ENCODE data around the gene STRN3. TPM values are rescaled to one million over a fixed set of nuclear protein-coding genes. Genes with fewer than 3 reads are reported as not detected.

STRN3 gene
- 49.5 and 52.1 TPM in 2 replicates for total RNA-seq (2021)
- long read RNA-seq, partial matches to known transcripts, result 1 of 3 reads
- long read RNA-seq, other reads (novel, unspliced or antisense), result 2 of 3 reads

- peak within 1 kb of the TSS; percentile 99 for H3K18ac ChIP-seq (ENCODE audit: insufficient read length, low read depth, low read length)
- TF ChIP-seq CTCF (conservative IDR thresholded peaks at IDR 0.05), result no peak
- Mint-ChIP-seq H3K36me3 (ENCODE audit: insufficient read depth in 1 of 3, low read depth in 3 of 3) (peaks cover 9 to 15% (median 10%) of the 10 kb centered on the region in 3 experiments; a peak in 6 of 7 replicates), H3K27ac (peak within 1 kb of the TSS; percentile 93 to 99 (median 97)), H3K4me1 (peaks cover 21 to 41% of the 10 kb centered on the region in 2 experiments), H3K27me3 (ENCODE audit: low read depth) (no peaks in the 10 kb centered on the region), H3K9me3 (no peaks in the 10 kb centered on the region; a peak in 1 of 5 replicates), H3K4me3 (peak within 1 kb of the TSS; percentile 74 to 91)
- H4K91ac ChIP-seq (ENCODE audit: insufficient read length, low read depth, low read length), result peak within 1 kb of the TSS; percentile 22
- H3K56ac ChIP-seq (ENCODE audit: insufficient read length, low read depth, low read length), result no peak within 1 kb of the TSS
- peak within 1 kb of the TSS; percentile 76 for H2BK5ac ChIP-seq (ENCODE audit: insufficient read length, low read length)
- no peak within 1 kb of the TSS for H2BK15ac ChIP-seq (ENCODE audit: low read depth, low read length)
- no peaks in the 10 kb centered on the region for H3K4me1 ChIP-seq (ENCODE audit: insufficient read depth, low read length)
- H3T11ph ChIP-seq (ENCODE audit: low read length), result no peak within 1 kb of the TSS
- H3K23ac ChIP-seq (ENCODE audit: insufficient read length, low read depth, low read length), result no peak within 1 kb of the TSS
- H4K5ac ChIP-seq (ENCODE audit: insufficient read length, low read depth, low read length), result peak within 1 kb of the TSS; percentile 39
- H3K14ac ChIP-seq (ENCODE audit: insufficient read depth, low read length), result peak within 1 kb of the TSS; percentile 99
- DNase-seq, result no peak
- H3K9me3 ChIP-seq (ENCODE audit: control insufficient read depth, low read depth, low read length), result no peaks in the 10 kb centered on the region
- H3K4ac ChIP-seq (ENCODE audit: low read depth, low read length), result no peak within 1 kb of the TSS; the same call in 1 of the 2 replicates
- H3K9ac ChIP-seq (ENCODE audit: extremely low read depth, insufficient read length, low read length), result peak within 1 kb of the TSS; percentile 93
- no CpG with 5 or more reads among the region's 31 CpGs for WGBS (ENCODE audit: extremely low coverage, insufficient read length, low lambda C conversion rate)
- H4K20me1 ChIP-seq (ENCODE audit: control insufficient read depth, insufficient read depth, insufficient read length), result no peaks in the 10 kb centered on the region
- H2AFZ ChIP-seq (ENCODE audit: low read length), result peak within 1 kb of the TSS; percentile 84
- H2AK5ac ChIP-seq (ENCODE audit: insufficient read length, low read length), result no peak within 1 kb of the TSS
- H2BK20ac ChIP-seq (ENCODE audit: low read depth, low read length, poor library complexity, severe bottlenecking), result no peak within 1 kb of the TSS
- peaks cover 12% of the 10 kb centered on the region for H3K23me2 ChIP-seq (ENCODE audit: insufficient read length, low read depth, low read length, poor library complexity, severe bottlenecking)
- H3K4me2 ChIP-seq (ENCODE audit: insufficient read depth, insufficient read length, low read length), result peak within 1 kb of the TSS; percentile 94
- no peak within 1 kb of the TSS for H2BK120ac ChIP-seq (ENCODE audit: low read depth, low read length, poor library complexity, severe bottlenecking)
- H3K79me1 ChIP-seq (ENCODE audit: insufficient read depth, low read depth, low read length, poor library complexity, severe bottlenecking), result peaks cover 6% of the 10 kb centered on the region
- H3K79me2 ChIP-seq (ENCODE audit: insufficient read depth, low read length), result peaks cover 17% of the 10 kb centered on the region; the same call in 1 of the 2 replicates
- H3K27me3 ChIP-seq (ENCODE audit: insufficient read depth, low read length), result no peaks in the 10 kb centered on the region
- no peak within 1 kb of the TSS for H4K8ac ChIP-seq (replicated peaks; ENCODE audit: insufficient read length, low read depth, low read length)
- H3K27ac ChIP-seq (ENCODE audit: insufficient read length, low read depth, low read length), result peak within 1 kb of the TSS; percentile 90
- no peak within 1 kb of the TSS for H2BK12ac ChIP-seq (ENCODE audit: insufficient read length, low read depth, low read length)
Measured at GRCh38 chr14:31026077-31026449, at the start of gene STRN3. Gene STRN3 (minus strand): TSS chr14:31026379. CDS start chr14:31026185, 194 bp downstream.

Measured in H9 (cell line).